ENCODE data around the gene JUP. TPM values are rescaled to one million over a fixed set of nuclear protein-coding genes. Genes with fewer than 3 reads are reported as not detected.

Gene JUP
- total and polyA plus RNA-seq, 2 of the 13 experiments (the other 11 are each of a cell fraction or from before 2014, with no cell fraction given) = 12.1 to 20.6 TPM

- TF ChIP-seq RERE (CRISPR knock-in tag; IDR thresholded peaks at IDR 0.05; ENCODE audit: low read depth) (no peak), TRAFD1 (CRISPR knock-in tag; IDR thresholded peaks at IDR 0.05; ENCODE audit: borderline replicate concordance) (no peak; the same call in 1 of the 2 replicates), SP2 (CRISPR knock-in tag; IDR thresholded peaks at IDR 0.05) (no peak), HOXA5 (CRISPR knock-in tag; IDR thresholded peaks at IDR 0.05) (peak; percentile 53), ZNF496 (CRISPR knock-in tag; IDR thresholded peaks at IDR 0.05; ENCODE audit: insufficient replicate concordance) (no peak), GABPB1 (CRISPR knock-in tag; IDR thresholded peaks at IDR 0.05) (peak; percentile 17; the same call in 1 of the 2 replicates), ZMYM4 (CRISPR knock-in tag; IDR thresholded peaks at IDR 0.05) (no peak), ZBTB44 (CRISPR knock-in tag; IDR thresholded peaks at IDR 0.05) (0 out of 2 replicates have a peak, but pooled peaks have one; percentile 44), MXD1 (CRISPR knock-in tag; IDR thresholded peaks at IDR 0.05) (peak; percentile 84)
- TF ChIP-seq, protein P1, sequence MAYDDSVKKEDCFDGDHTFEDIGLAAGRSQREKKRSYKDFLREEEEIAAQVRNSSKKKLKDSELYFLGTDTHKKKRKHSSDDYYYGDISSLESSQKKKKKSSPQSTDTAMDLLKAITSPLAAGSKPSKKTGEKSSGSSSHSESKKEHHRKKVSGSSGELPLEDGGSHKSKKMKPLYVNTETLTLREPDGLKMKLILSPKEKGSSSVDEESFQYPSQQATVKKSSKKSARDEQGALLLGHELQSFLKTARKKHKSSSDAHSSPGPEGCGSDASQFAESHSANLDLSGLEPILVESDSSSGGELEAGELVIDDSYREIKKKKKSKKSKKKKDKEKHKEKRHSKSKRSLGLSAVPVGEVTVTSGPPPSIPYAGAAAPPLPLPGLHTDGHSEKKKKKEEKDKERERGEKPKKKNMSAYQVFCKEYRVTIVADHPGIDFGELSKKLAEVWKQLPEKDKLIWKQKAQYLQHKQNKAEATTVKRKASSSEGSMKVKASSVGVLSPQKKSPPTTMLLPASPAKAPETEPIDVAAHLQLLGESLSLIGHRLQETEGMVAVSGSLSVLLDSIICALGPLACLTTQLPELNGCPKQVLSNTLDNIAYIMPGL (CRISPR knock-in tag; IDR thresholded peaks at IDR 0.05; ENCODE audit: borderline replicate concordance in 1 of 2, low read depth in 1 of 2) = peak in 1 of 2 experiments; percentile 82; a peak in 2 of 4 replicates
- TF ChIP-seq, protein P2, sequence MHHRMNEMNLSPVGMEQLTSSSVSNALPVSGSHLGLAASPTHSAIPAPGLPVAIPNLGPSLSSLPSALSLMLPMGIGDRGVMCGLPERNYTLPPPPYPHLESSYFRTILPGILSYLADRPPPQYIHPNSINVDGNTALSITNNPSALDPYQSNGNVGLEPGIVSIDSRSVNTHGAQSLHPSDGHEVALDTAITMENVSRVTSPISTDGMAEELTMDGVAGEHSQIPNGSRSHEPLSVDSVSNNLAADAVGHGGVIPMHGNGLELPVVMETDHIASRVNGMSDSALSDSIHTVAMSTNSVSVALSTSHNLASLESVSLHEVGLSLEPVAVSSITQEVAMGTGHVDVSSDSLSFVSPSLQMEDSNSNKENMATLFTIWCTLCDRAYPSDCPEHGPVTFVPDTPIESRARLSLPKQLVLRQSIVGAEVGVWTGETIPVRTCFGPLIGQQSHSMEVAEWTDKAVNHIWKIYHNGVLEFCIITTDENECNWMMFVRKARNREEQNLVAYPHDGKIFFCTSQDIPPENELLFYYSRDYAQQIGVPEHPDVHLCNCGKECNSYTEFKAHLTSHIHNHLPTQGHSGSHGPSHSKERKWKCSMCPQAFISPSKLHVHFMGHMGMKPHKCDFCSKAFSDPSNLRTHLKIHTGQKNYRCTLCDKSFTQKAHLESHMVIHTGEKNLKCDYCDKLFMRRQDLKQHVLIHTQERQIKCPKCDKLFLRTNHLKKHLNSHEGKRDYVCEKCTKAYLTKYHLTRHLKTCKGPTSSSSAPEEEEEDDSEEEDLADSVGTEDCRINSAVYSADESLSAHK (CRISPR knock-in tag; IDR thresholded peaks at IDR 0.05; ENCODE audit: borderline replicate concordance) = no peak
Observed at GRCh38 chr17:41835800-41836549, 49.5 kb upstream of the JUP start, which contains the start of gene NT5C3B (continued).
